C4-2B (cell line): ENCODE results near the gene SESN1.

Experiments
- H3K27ac ChIP-seq: fragments of 450-650 bp; 2 replicates; pipeline ENCODE4 v1.5.1; 2017
- CTCF ChIP-seq: fragments of 450-650 bp; conservative IDR thresholded peaks from 2 replicates; pipeline ENCODE4 v1.5.1; 2017; ENCODE audit warnings: mild to moderate bottlenecking
- ZFX ChIP-seq: fragments of 450-650 bp; IDR thresholded peaks from 2 replicates; pipeline ENCODE4 v1.6.1; 2017

SESN1 gene

DNA sequence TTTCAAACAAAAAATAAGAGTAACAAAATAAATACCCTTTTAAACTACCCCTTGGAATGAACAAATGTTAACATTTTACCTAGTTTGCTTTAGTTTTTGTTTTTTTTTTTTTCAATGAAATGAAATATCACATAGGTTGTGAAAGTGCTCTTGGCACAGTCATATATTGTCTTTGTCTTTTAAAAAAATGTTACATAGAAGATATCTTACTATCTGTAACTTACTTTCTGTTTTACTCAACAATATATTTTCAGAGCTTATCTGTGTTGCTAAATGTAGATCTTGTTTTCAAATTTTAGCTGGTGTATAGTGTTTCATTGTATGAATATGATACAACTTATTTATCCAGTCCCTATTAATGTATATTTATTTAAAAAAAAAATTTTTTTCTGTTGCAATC lies 9.3 kb upstream of the SESN1 start:
- TF ChIP-seq ZFX (no peak), CTCF (no peak)
- H3K27ac ChIP-seq, result no peak overlapping the region

- TF ChIP-seq CTCF (no peak), ZFX (no peak)
- no peak overlapping the region for H3K27ac ChIP-seq
Observed at GRCh38 chr6:109102762-109103161, 8.1 kb upstream of the SESN1 start.

DNA sequence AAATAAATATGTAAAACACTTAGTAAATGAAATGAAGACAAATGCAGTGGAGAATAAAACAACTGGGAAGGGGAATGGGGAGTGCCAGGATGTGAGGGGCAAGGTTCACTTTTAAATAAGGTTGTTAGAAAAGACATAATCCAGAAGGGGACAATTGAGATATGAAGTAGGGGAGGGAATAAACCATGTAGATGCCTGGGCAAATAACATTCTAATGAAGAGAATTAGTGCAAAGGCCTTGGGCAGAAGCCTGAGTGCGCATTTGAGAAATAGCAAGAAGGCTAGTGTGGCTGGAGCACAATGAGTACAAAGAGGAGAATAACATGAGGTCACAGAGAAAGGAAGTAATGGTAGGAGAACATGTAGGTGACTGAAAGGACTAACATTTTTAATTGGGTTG lies 3.0 kb upstream of the SESN1 start:
- H3K27ac ChIP-seq, result no peak overlapping the region
- TF ChIP-seq CTCF (no peak), ZFX (no peak)

- TF ChIP-seq CTCF, result no peak
- TF ChIP-seq ZFX, result no peak
- no peak overlapping the region for H3K27ac ChIP-seq
Observed at GRCh38 chr6:109096208-109096607, 1.6 kb upstream of the SESN1 start.

- TF ChIP-seq ZFX (no peak), CTCF (no peak)
Observed at GRCh38 chr6:109095835-109096084, 1.1 kb upstream of the SESN1 start.

DNA sequence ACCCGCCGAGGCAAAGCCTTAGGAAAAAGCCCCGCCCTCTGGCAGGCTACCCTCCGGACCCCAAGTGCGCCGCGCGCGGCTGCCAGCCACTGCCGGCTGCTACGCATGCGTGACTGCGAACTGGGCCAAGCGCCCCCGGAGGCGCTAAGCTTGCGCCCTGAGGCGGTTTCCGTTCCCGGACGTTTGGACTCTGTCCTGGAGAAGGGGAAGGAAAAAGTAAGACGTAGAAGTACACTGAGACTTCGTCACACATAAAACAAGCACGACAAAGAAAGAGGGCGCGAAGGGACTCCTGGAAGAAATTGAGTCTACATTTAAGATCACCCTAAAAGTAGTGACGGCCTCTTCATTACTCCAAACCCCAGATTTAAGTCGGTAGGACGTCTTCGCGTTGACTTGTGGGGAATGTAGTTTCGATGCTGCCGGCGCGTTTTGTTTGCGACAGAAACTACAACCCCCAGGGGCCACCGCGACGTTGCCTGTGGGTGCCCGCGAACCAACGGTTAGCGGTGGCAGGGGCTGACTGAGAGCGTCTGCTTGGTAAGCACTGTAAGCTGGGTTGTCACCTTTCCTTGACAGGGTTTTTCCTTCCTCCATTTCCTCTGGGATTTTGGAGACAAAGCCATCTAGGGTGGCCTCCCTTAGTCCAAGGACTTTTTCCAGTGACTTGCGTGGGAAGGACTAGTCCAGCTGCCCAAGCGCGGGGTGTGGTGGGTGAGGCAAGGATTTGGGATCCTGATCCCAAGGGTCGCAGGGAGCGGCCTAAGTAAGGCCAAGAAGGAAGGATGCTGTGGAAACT lies 589 bp upstream of the SESN1 start, which contains the start of gene CEP57L1:
Gene CEP57L1, plus strand, starts transcription at position 472 of the 799 bp plus-strand sequence. CDS start 49,715 bp downstream, outside the sequence.
- peak within 1 kb of the TSS; percentile 80 for H3K27ac ChIP-seq
- TF ChIP-seq ZFX, result no peak
- no peak for TF ChIP-seq CTCF

More at GRCh38 chr6:109095835-109096084, 1.1 kb upstream of the SESN1 start:
- peak overlapping the region; percentile 80 for H3K27ac ChIP-seq

- H3K27ac ChIP-seq, result peak overlapping the region; percentile 80
- TF ChIP-seq ZFX, result no peak
- TF ChIP-seq CTCF, result no peak
Observed at GRCh38 chr6:109093732-109094415, 772 bp downstream of the SESN1 start.
